Epithelial cell of esophagus (primary cell): ENCODE results near the gene TRIM24.
"Not testable (repeated sequence)": the region's sequence is repeated elsewhere in the genome, so short reads cannot be mapped to it uniquely, and the experiment has no call there.

ENCODE experiments used
- DNase-seq: peaks from one replicate; pipeline ENCODE4 v3.0.0; 2010; ENCODE audit warnings: low read depth
- H3K4me3 ChIP-seq: 2 replicates; pipeline ENCODE4 v1.5.1; 2011; ENCODE audit warnings: mild to moderate bottlenecking, low read length, control low read depth
- TF ChIP-seq, protein P1 (sequence below): IDR thresholded peaks from 2 replicates; pipeline ENCODE4 v1.5.1; 2011; ENCODE audit warnings: low read depth, mild to moderate bottlenecking, low read length, control low read depth, inconsistent platforms; ENCODE audit not compliant: insufficient read depth; ENCODE audit errors: missing control alignments

Gene TRIM24

DNA sequence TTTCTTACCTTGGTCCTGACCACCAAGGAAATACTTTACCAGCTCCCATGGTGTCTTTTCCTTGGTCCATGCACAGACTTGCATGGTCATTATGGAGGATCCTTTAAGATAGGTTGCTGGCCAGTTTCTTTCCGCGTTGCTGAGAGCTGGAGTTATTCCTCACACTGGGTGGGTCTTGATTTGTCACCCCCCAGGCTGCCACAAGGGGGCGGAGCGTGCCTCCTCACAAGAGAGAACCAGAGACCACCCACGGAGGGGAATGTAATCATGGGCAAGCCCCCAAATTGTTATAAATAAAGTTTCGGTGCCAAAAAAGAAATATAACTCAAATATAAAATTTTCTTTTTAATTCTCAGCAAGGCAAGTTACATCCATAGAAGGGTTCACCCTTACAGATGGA, 10.5 kb upstream of the TRIM24 start:
- no peak for DNase-seq
- no peak overlapping the region for H3K4me3 ChIP-seq
- TF ChIP-seq, protein P1, sequence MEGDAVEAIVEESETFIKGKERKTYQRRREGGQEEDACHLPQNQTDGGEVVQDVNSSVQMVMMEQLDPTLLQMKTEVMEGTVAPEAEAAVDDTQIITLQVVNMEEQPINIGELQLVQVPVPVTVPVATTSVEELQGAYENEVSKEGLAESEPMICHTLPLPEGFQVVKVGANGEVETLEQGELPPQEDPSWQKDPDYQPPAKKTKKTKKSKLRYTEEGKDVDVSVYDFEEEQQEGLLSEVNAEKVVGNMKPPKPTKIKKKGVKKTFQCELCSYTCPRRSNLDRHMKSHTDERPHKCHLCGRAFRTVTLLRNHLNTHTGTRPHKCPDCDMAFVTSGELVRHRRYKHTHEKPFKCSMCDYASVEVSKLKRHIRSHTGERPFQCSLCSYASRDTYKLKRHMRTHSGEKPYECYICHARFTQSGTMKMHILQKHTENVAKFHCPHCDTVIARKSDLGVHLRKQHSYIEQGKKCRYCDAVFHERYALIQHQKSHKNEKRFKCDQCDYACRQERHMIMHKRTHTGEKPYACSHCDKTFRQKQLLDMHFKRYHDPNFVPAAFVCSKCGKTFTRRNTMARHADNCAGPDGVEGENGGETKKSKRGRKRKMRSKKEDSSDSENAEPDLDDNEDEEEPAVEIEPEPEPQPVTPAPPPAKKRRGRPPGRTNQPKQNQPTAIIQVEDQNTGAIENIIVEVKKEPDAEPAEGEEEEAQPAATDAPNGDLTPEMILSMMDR: no peak

DNA sequence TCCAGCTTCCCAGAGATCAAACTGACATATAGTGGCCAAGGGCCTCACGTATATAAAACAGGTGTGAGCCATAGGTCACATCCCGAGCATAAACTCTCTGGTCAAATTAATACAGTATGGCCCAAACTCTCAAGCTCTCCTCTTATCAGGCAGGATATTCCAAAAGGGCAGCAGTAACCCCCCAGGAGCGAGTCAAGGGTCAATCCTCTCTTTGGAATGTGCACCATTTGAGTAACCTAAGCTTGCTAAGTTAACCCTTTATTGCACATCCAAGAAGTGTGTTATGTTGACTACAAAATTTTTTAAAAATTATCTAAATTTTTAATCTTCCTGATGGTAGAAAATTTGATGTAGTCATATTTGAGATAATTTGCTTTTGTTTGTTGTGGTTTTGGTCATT, 4.5 kb upstream of the TRIM24 start:
- H3K4me3 ChIP-seq: no peak overlapping the region
- TF ChIP-seq, protein P1: no peak
- no peak for DNase-seq

DNA sequence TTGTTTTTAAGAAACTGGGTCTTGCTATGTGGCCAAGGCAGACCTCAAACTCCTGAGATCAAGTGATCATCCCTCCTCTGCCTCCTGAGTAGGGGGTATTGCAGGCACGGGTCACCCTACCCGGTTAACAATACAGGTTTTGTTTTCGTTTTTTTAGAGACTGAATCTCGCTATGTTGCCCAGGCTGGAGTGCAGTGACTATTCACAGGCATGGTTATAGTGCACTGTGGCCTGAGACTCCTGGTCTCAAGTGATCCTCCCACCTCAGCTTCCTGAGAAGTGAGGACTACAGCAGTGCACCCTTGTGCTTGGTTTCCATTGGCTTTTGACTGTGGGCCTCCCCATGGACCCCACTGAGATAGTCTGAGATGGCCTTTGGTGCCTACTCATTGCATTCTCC, 3.8 kb upstream of the TRIM24 start:
- no peak for DNase-seq
- TF ChIP-seq, protein P1: no peak
- no peak overlapping the region for H3K4me3 ChIP-seq

DNA sequence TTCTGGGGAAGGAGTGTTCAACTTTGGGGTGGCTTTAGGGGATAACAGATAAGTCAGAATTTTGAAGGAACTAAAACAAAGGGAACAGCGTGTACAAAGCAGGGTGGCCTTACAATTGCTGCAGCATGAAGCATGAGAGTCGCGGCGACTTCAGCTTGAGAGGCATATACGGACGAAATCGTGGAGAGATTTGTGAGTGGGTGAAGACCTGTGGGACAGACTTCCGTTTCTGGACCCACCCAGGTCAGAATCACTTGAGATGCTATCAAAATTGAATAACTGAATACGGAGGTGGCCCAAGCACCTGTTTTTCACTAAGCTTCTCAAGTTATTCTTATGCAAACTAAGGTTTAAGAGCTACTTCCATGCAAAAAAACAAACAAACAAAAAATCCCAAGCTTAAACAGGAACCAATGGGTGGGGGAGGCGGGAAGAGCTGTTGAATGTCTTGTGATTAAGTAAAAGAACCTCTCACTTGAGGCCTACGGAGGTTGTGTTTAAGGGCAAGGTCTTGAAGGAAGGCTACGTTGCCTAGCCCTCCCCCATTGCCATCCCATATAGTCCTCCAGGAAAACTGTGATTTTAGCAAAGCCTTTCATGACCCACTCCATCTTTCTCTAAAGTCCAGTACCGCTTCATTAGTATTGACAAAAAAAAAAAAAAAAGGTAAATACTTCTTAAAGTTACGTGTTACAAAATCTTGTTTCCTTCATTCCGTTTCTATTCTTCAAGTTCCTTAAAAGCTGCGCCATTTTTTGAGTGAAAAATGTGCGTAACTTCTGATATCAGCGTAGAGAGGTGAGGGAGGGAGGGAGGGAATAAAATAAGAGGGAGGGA, 1.3 kb upstream of the TRIM24 start:
- H3K4me3 ChIP-seq: no peak overlapping the region
- TF ChIP-seq, protein P1: no peak
- DNase-seq: no peak

DNA sequence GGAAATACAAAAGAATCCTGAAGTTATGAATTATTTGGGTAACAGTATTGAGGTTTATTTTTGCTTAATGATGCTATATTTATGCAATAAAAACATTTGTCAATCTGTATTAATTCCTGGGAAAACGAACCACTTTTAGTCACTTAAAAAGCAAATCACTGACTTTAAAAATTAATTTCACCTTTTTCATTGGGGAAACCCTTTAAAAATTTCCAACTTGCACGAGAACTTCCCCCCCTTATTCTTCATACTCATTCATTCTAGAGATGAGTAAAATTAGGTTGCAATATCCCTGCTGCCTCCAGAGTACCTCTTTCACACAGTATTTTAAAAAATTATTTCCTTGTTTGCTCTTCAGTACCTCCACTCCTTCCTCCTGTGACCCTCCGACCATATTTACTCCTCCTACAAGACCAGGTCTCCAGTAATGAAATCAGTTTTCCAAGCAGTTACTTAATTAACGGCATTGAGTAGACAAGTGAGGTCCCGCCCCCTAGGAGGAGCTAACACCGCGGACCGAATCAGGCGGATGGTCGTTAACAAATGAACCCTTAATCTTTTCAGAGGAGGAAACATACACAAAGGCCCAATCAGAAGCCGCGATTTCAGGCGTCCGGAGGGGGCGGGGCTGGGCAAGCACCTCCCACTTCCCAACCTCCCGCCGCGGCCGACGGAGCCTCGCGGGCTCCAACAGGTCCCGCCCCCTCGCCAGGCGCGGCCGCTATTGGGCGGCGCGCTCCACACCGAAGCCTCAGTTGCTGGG, 465 bp upstream of the TRIM24 start:
- peak; percentile 99 for DNase-seq
- TF ChIP-seq, protein P1: peak; percentile 11
- H3K4me3 ChIP-seq: peak overlapping the region; percentile 45

DNA sequence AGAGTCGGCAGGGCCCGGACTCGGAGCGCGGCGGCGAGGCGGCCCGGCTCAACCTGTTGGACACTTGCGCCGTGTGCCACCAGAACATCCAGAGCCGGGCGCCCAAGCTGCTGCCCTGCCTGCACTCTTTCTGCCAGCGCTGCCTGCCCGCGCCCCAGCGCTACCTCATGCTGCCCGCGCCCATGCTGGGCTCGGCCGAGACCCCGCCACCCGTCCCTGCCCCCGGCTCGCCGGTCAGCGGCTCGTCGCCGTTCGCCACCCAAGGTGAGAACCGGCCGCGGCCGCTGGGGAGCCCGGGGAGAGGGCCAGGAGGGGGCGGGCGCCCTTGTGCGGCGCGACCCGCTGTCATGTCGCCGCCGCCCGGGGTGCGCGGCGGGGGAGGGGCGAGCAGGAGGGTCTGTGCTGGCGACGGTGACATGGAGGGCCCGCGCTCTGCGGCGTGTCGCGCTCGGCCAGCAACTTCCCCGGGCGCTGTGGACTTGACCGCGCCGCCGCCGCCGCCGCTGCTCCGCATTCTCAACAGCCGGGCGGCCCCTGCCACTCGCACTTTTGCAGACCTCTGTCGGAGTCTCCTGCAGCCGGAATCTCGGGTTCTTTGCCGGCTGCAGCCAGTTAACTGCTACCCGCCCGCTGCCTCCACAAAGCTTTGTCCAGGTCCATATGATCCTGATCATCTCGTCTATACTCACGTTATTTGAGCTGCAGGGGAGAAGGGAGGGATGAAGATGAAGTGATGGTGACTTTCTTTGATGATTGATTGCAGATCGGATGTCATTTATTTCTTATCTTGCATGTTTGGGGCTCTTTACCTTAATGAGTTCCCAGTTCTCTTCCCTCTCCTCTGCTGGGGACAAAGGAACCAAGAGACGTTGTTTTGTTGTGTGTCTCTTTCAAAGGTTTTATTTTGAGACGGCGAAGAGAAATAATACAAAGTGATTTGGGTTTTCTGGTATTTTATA, 869 bp downstream of the TRIM24 start:
- peak; percentile 53 for DNase-seq
- peak overlapping the region; percentile 80 for H3K4me3 ChIP-seq
- TF ChIP-seq, protein P1: no peak

DNA sequence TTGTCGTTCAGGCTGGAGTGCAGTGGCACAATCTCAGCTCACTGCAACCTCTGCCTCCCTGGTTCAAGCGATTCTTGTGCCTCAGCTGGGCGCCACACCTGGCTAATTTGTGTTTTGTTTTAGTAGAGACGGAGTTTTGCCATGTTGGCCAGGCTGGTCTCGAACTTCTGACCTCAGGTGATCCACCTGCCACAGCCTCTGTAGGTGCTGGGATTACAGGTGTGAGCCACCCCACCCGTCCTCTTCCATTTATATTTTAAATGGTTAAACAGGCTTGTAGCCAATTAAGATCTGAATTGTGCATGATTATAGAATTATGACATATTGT, 3.2 kb downstream of the TRIM24 start:
- H3K4me3 ChIP-seq, DNase-seq: not testable (repeated sequence)
